ENCODE data around the gene CCDC13. TPM values are rescaled to one million over a fixed set of nuclear protein-coding genes. Genes with fewer than 3 reads are reported as not detected.
A peak's percentile ranks its signal among the peaks of the same experiment; 100 is the strongest.

The CCDC13 gene, protein sequence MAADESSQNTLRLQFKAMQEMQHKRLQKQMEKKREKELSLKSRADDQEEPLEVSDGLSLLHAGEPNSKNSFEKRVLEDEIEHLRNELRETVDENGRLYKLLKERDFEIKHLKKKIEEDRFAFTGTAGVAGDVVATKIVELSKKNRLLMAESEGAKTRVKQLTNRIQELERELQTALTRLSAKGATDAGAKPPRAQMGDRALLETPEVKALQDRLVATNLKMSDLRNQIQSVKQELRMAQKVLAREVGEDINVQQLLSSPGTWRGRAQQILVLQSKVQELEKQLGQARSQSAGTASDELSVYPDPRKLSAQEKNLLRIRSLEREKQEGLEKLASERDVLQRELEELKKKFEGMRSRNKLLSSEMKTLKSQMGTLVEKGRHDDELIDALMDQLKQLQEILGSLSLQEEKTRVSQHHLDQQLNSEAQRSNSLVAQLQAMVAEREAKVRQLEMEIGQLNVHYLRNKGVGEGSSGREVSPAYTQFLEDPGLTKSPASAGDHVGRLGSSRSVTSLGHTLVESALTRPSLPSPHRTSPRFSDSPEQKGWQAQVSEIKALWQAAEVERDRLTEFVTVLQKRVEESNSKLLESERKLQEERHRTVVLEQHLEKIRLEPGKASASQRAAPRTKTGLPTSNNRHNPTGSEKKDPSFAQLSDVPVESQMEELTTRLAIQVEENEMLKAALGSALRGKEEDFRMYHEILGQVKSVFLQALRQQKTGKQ
- total RNA-seq, result 1 to 10 TPM; 1.3 to 2.5 TPM
- 1 to 10 TPM; 1.2 to 3.1 TPM for polyA plus RNA-seq
- long read RNA-seq, donor 1, partial matches to known transcripts, result 0 of 3 reads
- long read RNA-seq, donor 1, other reads (novel, unspliced or antisense), result 2 of 3 reads
- long read RNA-seq, donor 2, partial matches to known transcripts, result 1 of 3 reads
- long read RNA-seq, donor 2, other reads (novel, unspliced or antisense), result 1 of 3 reads

DNA sequence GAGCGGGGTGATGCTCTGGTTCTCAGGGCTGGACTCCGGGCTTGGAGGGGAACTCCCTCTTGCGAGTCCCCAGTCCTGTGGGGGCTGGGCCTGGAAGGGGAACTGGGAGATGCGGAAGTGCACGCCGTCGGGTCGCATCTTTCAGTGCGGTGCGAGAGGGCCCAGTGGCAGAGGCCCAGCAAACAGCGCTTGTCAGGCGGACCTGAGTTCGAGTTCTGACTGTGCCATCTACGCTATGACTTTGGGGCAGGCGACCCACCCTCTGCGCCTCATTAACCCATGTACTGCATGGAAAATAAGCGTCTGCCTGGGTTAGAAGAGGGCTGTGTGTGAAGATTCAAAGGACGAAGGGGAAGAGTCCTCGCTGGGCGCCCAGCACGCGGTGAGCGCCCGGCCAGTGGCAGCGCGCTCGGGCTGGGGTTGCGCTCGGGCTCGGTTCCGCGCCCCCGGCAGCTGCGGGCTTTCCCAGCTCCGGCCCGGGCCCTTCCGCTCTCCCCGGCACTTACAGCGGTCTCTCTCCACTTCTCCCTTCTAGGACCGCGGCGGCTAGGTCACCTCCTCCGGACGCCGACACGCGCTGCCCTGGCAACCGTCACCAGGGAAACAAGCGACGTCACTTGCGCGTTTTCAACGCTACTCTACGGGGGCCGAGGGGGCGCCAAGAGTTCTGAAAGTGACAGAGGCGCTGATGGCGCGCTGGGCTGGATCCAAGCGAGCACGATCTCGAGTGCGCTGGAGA is at the start of gene CCDC13:
Gene CCDC13 (minus strand): TSS at position 584 of the 739 bp plus-strand sequence. CDS start 14,908 bp downstream, outside the sequence.
- Histone ChIP-seq H3K27me3 (ENCODE audit: control insufficient read depth in 1 of 2, insufficient read depth in 2 of 2, low read length in 1 of 2) (no peaks in the 10 kb centered on the region), H3K27ac (ENCODE audit: low read depth in 1 of 2, low read length in 2 of 2) (no peak within 1 kb of the TSS), H3K9me3 (ENCODE audit: control insufficient read depth, low read length) (no peaks in the 10 kb centered on the region), H3K4me3 (ENCODE audit: low read length in 2 of 2) (peak within 1 kb of the TSS; percentile 21 to 45), H3K4me1 (ENCODE audit: control insufficient read depth in 1 of 2, insufficient read depth in 2 of 2, low read length in 2 of 2) (no peaks in the 10 kb centered on the region), H3K36me3 (ENCODE audit: control insufficient read depth in 1 of 2, insufficient read depth in 2 of 2, low read length in 1 of 2) (no peaks in the 10 kb centered on the region)
- DNase-seq (peak; percentile 98 to 99), ATAC-seq (ENCODE audit: low FRiP score) (peak; percentile 96)
- 8 to 9% methylated on average over 50 to 63 of the region's 63 CpGs for WGBS, 2 donors
- intact Hi-C loops (cut with DNase I), result loop anchor here in 1 of 2 donors (10.0 kb wide), 1 partner anchor 332 kb away; the partner anchor contains the start of gene POMGNT2

DNA sequence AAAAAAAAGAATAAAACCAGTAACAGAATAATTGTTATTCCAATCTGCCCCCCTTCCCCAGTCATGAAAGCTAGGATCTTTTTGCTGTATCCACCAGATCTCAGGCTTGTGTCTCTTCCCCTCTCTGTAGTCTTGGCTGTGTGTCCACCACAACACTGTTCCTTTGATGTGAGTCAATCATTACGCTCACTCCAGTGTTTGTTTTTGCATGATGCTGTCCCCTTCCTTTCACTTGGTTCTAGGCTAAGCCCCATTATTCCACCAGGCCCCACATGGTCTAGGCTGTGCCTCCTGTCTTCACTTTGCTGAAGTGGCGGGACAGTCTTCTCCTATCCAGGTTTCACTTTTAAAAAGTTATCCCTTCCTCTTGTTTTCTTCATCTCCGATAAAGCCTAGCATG is 49.8 kb upstream of the CCDC13 start:
- intact Hi-C loops (cut with DNase I), result no loop called here
- no peaks in the 10 kb centered on the region for H3K4me1 ChIP-seq (ENCODE audit: control insufficient read depth in 1 of 2, insufficient read depth in 2 of 2, low read length in 2 of 2)
- H3K27ac ChIP-seq (ENCODE audit: low read depth in 1 of 2, low read length in 2 of 2), result no peak overlapping the region
- H3K9me3 ChIP-seq (ENCODE audit: control insufficient read depth, low read length), result no peaks in the 10 kb centered on the region
- ATAC-seq (ENCODE audit: low FRiP score) (no peak), DNase-seq (no peak)
- WGBS, 2 donors, result 95% methylated on average over 3 of the region's 3 CpGs
- H3K4me3 ChIP-seq (ENCODE audit: low read length in 2 of 2), result no peak overlapping the region
- no peaks in the 10 kb centered on the region for H3K36me3 ChIP-seq (ENCODE audit: control insufficient read depth in 1 of 2, insufficient read depth in 2 of 2, low read length in 1 of 2)
- no peaks in the 10 kb centered on the region for H3K27me3 ChIP-seq (ENCODE audit: control insufficient read depth in 1 of 2, insufficient read depth in 2 of 2, low read length in 1 of 2)

DNA sequence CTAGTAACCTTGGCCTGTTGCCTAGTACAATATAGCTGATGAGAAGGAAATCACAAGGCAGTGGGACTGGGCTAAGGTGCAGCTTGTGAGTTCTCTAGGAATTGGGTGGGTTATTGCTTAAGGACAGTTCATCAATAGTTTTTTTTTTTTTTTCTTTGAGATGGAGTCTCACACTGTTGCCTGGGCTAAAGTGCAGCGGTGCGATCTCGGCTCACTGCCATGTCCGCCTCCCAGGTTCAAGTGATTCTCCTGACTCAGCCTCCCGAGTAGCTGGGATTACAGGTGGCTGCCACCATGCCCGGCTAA is 47.6 kb upstream of the CCDC13 start:
- Histone ChIP-seq H3K27me3 (ENCODE audit: control insufficient read depth in 1 of 2, insufficient read depth in 2 of 2, low read length in 1 of 2) (no peaks in the 10 kb centered on the region), H3K4me1 (ENCODE audit: control insufficient read depth in 1 of 2, insufficient read depth in 2 of 2, low read length in 2 of 2) (no peaks in the 10 kb centered on the region), H3K36me3 (ENCODE audit: control insufficient read depth in 1 of 2, insufficient read depth in 2 of 2, low read length in 1 of 2) (no peaks in the 10 kb centered on the region), H3K9me3 (ENCODE audit: control insufficient read depth, low read length) (no peaks in the 10 kb centered on the region), H3K4me3 (ENCODE audit: low read length in 2 of 2) (no peak overlapping the region), H3K27ac (ENCODE audit: low read depth in 1 of 2, low read length in 2 of 2) (no peak overlapping the region)
- ATAC-seq (ENCODE audit: low FRiP score) (no peak), DNase-seq (no peak)
- WGBS, 2 donors, result 90 to 94% methylated on average over 6 of the region's 6 CpGs
- intact Hi-C loops (cut with DNase I), result no loop called here

DNA sequence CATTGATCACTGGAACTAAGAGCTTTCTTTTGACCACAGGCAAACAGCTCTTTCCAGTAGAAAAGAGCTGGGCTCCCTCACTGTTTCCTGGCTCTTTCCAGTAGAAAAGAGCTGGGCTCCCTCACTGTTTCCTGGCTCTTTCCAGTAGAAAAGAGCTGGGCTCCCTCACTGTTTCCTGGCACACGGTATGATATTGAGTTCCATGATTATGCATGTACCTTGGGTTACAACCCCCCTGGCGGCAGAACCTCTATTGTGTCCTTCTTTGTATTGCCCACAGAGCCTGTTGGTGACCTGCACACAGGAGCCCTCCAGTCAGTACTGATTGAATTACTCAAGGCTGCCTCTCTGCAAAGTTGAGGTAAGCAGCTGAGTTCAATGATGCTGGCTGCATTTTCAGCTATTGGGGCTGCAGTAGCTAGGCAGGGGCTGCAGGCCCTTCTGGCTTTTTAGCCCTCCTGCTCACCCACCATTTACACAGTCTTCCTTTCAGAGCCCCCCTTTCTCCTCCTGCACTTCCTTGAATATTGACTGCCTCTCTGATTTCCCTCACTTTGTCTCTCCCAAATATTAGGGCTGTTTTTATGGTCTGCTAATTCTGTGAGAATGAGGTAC is 46.4 kb upstream of the CCDC13 start:
- Histone ChIP-seq H3K4me1 (ENCODE audit: control insufficient read depth in 1 of 2, insufficient read depth in 2 of 2, low read length in 2 of 2) (no peaks in the 10 kb centered on the region), H3K36me3 (ENCODE audit: control insufficient read depth in 1 of 2, insufficient read depth in 2 of 2, low read length in 1 of 2) (no peaks in the 10 kb centered on the region), H3K4me3 (ENCODE audit: low read length in 2 of 2) (no peak overlapping the region), H3K27me3 (ENCODE audit: control insufficient read depth in 1 of 2, insufficient read depth in 2 of 2, low read length in 1 of 2) (no peaks in the 10 kb centered on the region), H3K27ac (ENCODE audit: low read depth in 1 of 2, low read length in 2 of 2) (no peak overlapping the region), H3K9me3 (ENCODE audit: control insufficient read depth, low read length) (no peaks in the 10 kb centered on the region)
- ATAC-seq (ENCODE audit: low FRiP score), result no peak
- intact Hi-C loops (cut with DNase I), result no loop called here
- no peak for DNase-seq
- WGBS, 2 donors, result 47 to 50% methylated on average over 2 of the region's 2 CpGs

DNA sequence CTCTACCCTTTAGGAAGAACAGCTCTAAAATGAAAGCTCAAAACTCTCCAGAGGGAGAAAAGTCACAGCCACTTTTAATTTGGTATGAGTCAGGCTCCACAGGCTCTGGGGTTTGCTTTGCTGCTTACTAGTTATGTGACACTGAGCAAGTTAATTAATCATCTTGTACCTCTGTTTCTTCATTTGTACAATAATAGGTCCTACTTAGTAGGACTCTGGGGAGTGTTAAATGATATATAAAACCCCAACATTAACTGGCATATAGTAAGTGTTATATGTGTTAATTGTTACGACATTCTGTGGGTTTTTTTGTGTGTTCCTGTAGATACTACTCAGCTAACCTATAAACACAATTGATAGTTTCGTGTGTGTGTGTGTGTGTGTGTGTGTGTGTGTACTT is 42.8 kb upstream of the CCDC13 start:
- no peak overlapping the region for H3K27ac ChIP-seq (ENCODE audit: low read depth in 1 of 2, low read length in 2 of 2)
- intact Hi-C loops (cut with DNase I), result no loop called here
- no peak for ATAC-seq (ENCODE audit: low FRiP score)

GRCh38 chr3:42814914-42815507 is 42.0 kb upstream of the CCDC13 start:
- no peaks in the 10 kb centered on the region for H3K27me3 ChIP-seq (ENCODE audit: control insufficient read depth in 1 of 2, insufficient read depth in 2 of 2, low read length in 1 of 2)
- no peaks in the 10 kb centered on the region for H3K36me3 ChIP-seq (ENCODE audit: control insufficient read depth in 1 of 2, insufficient read depth in 2 of 2, low read length in 1 of 2)
- intact Hi-C loops (cut with DNase I), result no loop called here
- no peaks in the 10 kb centered on the region for H3K4me1 ChIP-seq (ENCODE audit: control insufficient read depth in 1 of 2, insufficient read depth in 2 of 2, low read length in 2 of 2)
- ATAC-seq (ENCODE audit: low FRiP score), result no peak
- no peak overlapping the region for H3K4me3 ChIP-seq (ENCODE audit: low read length in 2 of 2)
- DNase-seq, result no peak
- 51 to 59% methylated on average over 2 of the region's 2 CpGs for WGBS, 2 donors
- H3K27ac ChIP-seq (ENCODE audit: low read depth in 1 of 2, low read length in 2 of 2), result no peak overlapping the region
- no peaks in the 10 kb centered on the region for H3K9me3 ChIP-seq (ENCODE audit: control insufficient read depth, low read length)

More for the DNA sequence above, 42.8 kb upstream of the CCDC13 start:
- no peaks in the 10 kb centered on the region for H3K9me3 ChIP-seq (ENCODE audit: control insufficient read depth, low read length)
- no peaks in the 10 kb centered on the region for H3K4me1 ChIP-seq (ENCODE audit: control insufficient read depth in 1 of 2, insufficient read depth in 2 of 2, low read length in 2 of 2)
- no peaks in the 10 kb centered on the region for H3K27me3 ChIP-seq (ENCODE audit: control insufficient read depth in 1 of 2, insufficient read depth in 2 of 2, low read length in 1 of 2)
- DNase-seq, result no peak
- H3K4me3 ChIP-seq (ENCODE audit: low read length in 2 of 2), result no peak overlapping the region
- H3K36me3 ChIP-seq (ENCODE audit: control insufficient read depth in 1 of 2, insufficient read depth in 2 of 2, low read length in 1 of 2), result no peaks in the 10 kb centered on the region
- WGBS, 2 donors, result 73 to 82% methylated on average over 2 of the region's 2 CpGs

DNA sequence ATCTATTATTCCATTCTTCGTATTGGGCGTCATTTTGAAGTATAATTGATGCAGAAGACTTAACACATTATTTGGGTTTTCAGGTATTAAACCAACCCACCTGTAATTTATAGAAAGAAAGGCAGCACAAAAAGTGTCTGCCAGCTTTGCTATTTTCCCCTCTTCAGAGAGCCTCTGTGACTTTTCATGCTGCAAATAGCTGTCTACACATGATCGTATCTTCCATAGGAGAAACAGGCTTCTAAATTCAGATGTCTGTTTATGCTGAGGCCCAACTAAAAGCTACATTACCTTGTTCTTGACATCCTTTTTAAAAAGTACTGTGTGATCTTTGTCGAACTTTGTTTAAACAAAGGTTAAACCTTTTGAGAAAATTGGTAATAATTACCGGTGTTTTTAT is 41.2 kb upstream of the CCDC13 start:
- Histone ChIP-seq H3K27ac (ENCODE audit: low read depth in 1 of 2, low read length in 2 of 2) (no peak overlapping the region), H3K27me3 (ENCODE audit: control insufficient read depth in 1 of 2, insufficient read depth in 2 of 2, low read length in 1 of 2) (no peaks in the 10 kb centered on the region), H3K36me3 (ENCODE audit: control insufficient read depth in 1 of 2, insufficient read depth in 2 of 2, low read length in 1 of 2) (no peaks in the 10 kb centered on the region), H3K4me1 (ENCODE audit: control insufficient read depth in 1 of 2, insufficient read depth in 2 of 2, low read length in 2 of 2) (no peaks in the 10 kb centered on the region), H3K4me3 (ENCODE audit: low read length in 2 of 2) (no peak overlapping the region), H3K9me3 (ENCODE audit: control insufficient read depth, low read length) (no peaks in the 10 kb centered on the region)
- 85 to 91% methylated on average over 5 of the region's 5 CpGs for WGBS, 2 donors
- intact Hi-C loops (cut with DNase I), result no loop called here
- no peak for DNase-seq
- ATAC-seq (ENCODE audit: low FRiP score), result no peak

Measured in aorta (tissue), 5 donors.